ENCODE measurements around the gene TAF4.
"Not testable (repeated sequence)": the region's sequence is repeated elsewhere in the genome, so short reads cannot be mapped to it uniquely, and the experiment has no call there.

TAF4 gene

GRCh38 chr20:62088258-62089127 lies 22.8 kb upstream of the TAF4 start:
- H3K4me3 Mint-ChIP-seq: no peak overlapping the region
- no peaks in the 10 kb centered on the region for H3K4me1 Mint-ChIP-seq (ENCODE audit: low read depth)
- peaks cover 8% of the 10 kb centered on the region for H3K27me3 Mint-ChIP-seq
- no peaks in the 10 kb centered on the region for H3K36me3 Mint-ChIP-seq (ENCODE audit: low read depth)
- H3K27ac Mint-ChIP-seq: no peak overlapping the region
- peaks cover 18% of the 10 kb centered on the region for H3K9me3 Mint-ChIP-seq
- intact Hi-C loops (cut with micrococcal nuclease): no loop called here

DNA sequence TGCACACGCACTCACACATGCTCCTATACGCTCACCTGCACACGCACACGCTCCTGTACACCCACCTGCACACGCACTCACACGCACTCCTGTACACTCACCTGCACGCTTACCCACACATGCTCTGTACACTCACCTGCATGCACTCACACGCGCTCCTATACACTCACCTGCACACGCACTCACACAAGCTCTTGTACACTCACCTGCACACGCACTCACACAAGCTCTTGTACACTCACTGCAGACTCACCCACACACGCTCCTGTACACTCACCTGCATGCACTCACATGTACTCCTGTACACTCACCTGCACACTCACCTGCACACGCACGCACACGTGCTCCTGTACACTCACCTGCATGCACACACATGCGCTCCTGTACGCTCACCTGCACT lies 22.0 kb upstream of the TAF4 start:
- peaks cover 10% of the 10 kb centered on the region for H3K27me3 Mint-ChIP-seq
- no peaks in the 10 kb centered on the region for H3K4me1 Mint-ChIP-seq (ENCODE audit: low read depth)
- H3K4me3 Mint-ChIP-seq: no peak overlapping the region
- H3K9me3 Mint-ChIP-seq: peaks cover 9% of the 10 kb centered on the region
- no peaks in the 10 kb centered on the region for H3K36me3 Mint-ChIP-seq (ENCODE audit: low read depth)
- intact Hi-C loops (cut with micrococcal nuclease): no loop called here
- H3K27ac Mint-ChIP-seq: no peak overlapping the region

DNA sequence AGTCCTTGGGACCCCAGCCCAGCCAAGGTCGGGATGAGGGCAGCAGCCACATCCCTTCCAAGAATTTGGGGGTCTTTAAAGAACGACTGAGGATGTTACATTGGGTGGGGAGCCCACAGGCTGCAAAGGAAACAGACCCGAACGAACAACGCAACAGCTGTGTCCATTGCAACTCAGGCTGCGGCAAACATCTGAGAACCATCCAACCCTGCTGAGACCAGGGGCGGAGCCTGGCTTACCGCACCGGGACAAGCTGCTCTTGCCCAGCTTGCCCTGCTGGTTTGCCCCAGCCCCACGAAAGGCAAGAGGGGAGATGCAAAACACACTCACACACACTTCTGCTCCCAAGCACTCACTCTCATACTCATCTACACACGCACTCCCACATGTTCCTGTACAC lies 21.5 kb upstream of the TAF4 start:
- Mint-ChIP-seq H3K9me3 (peaks cover 7% of the 10 kb centered on the region), H3K36me3 (ENCODE audit: low read depth) (no peaks in the 10 kb centered on the region), H3K4me1 (ENCODE audit: low read depth) (no peaks in the 10 kb centered on the region), H3K27ac (no peak overlapping the region), H3K27me3 (peaks cover 10% of the 10 kb centered on the region), H3K4me3 (no peak overlapping the region)
- intact Hi-C loops (cut with micrococcal nuclease): no loop called here

- Mint-ChIP-seq H3K4me1 (ENCODE audit: low read depth) (no peaks in the 10 kb centered on the region), H3K36me3 (ENCODE audit: low read depth) (no peaks in the 10 kb centered on the region), H3K4me3 (no peak overlapping the region), H3K9me3 (peaks cover 8% of the 10 kb centered on the region), H3K27me3 (peaks cover 10% of the 10 kb centered on the region), H3K27ac (no peak overlapping the region)
- intact Hi-C loops (cut with micrococcal nuclease): no loop called here
These were observed 19.5 kb upstream of the TAF4 start for GRCh38 chr20:62085206-62085605.

DNA sequence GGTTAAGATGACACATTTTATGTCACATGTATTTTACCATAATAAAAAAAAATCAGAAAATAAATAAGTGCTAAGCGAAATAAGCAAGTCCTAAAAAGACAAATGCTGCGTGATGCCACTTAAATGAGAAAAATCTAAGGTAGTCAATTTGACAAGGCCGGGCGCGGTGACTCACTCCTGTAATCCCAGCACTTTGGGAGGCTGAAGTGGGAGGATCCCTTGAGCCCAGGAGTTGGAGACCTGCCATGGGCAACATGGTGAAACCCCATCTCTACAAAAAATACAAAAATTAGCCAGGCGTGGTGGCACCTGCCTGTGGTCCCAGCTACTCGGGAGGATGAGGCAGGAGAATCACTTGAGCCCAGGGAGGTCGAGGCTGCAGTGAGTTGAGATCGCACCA lies 18.5 kb upstream of the TAF4 start:
- H3K4me3 Mint-ChIP-seq; intact Hi-C loops (cut with micrococcal nuclease); H3K36me3 Mint-ChIP-seq (ENCODE audit: low read depth); H3K27ac Mint-ChIP-seq; H3K4me1 Mint-ChIP-seq (ENCODE audit: low read depth): not testable (repeated sequence)
- Mint-ChIP-seq H3K27me3 (peaks cover 12% of the 10 kb centered on the region), H3K9me3 (peaks cover 10% of the 10 kb centered on the region)

- Mint-ChIP-seq H3K9me3 (peaks cover 16% of the 10 kb centered on the region), H3K4me1 (ENCODE audit: low read depth) (no peaks in the 10 kb centered on the region), H3K27me3 (peaks cover 15% of the 10 kb centered on the region), H3K4me3 (no peak overlapping the region), H3K36me3 (ENCODE audit: low read depth) (no peaks in the 10 kb centered on the region), H3K27ac (no peak overlapping the region)
- intact Hi-C loops (cut with micrococcal nuclease): no loop called here
These were observed 17.6 kb upstream of the TAF4 start for GRCh38 chr20:62083312-62083711.

DNA sequence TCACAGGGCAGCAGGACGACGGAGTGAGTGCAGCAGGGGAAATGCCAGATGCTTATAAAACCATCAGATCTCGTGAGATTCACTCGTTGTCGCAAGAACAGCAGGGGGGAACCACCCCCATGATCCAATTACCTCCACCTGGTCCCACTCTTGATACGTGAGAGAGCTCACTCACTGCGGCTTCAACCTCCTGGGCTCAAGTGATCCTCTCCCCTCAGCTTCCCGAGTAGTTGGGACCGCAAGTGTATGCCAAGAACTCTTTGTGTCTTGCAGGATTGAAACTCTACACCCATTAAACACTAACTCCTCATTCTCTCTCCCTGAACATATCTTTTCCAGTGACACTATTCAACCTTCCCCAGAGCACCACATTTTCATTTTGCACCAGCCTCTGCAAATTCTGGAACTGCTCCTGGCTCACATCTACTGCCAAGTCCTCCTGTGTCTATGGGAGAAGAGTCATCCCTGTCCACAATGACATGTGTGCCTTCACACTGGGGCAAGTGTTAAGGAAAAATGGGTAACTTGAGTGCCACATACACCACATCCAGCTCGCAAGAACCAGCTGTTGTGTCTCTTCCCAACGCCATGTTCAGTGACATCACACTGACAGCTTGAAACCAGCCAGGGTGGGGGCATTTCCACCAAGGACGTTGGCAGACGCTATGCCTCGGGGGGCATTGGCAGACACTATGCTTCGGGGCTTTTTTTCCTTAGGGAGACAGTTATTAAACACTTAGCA lies 14.7 kb upstream of the TAF4 start:
- intact Hi-C loops (cut with micrococcal nuclease): no loop called here
- H3K36me3 Mint-ChIP-seq (ENCODE audit: low read depth): peaks cover 6% of the 10 kb centered on the region
- peaks cover 15% of the 10 kb centered on the region for H3K27me3 Mint-ChIP-seq
- no peak overlapping the region for H3K27ac Mint-ChIP-seq
- H3K9me3 Mint-ChIP-seq: peaks cover 39% of the 10 kb centered on the region
- H3K4me3 Mint-ChIP-seq: no peak overlapping the region
- no peaks in the 10 kb centered on the region for H3K4me1 Mint-ChIP-seq (ENCODE audit: low read depth)

GRCh38 chr20:62079166-62079565 lies 13.5 kb upstream of the TAF4 start:
- no peaks in the 10 kb centered on the region for H3K4me1 Mint-ChIP-seq (ENCODE audit: low read depth)
- peaks cover 15% of the 10 kb centered on the region for H3K27me3 Mint-ChIP-seq
- intact Hi-C loops (cut with micrococcal nuclease): no loop called here
- H3K4me3 Mint-ChIP-seq: no peak overlapping the region
- H3K9me3 Mint-ChIP-seq: peaks cover 51% of the 10 kb centered on the region
- H3K27ac Mint-ChIP-seq: no peak overlapping the region
- peaks cover 11% of the 10 kb centered on the region for H3K36me3 Mint-ChIP-seq (ENCODE audit: low read depth)

DNA sequence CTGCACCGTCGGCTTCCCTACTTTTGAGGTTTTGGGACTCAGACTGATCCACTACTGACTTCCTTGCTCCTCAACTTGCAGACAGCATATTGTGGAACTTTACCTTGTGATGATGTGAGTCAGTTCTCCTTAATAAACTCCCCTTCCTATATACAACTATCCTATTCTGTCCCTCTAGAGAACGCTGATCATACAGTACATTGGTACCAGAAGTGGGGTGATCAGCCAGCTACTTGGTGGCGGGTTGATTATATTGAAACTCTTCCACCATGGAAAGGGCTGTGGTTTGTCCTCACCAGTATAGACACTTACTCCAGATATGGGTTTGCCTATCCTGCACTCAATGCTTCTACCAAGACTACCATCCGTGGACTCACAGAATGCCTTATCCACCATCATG lies 7.6 kb upstream of the TAF4 start:
- peaks cover 52% of the 10 kb centered on the region for H3K9me3 Mint-ChIP-seq
- H3K36me3 Mint-ChIP-seq (ENCODE audit: low read depth): peaks cover 11% of the 10 kb centered on the region
- H3K4me1 Mint-ChIP-seq (ENCODE audit: low read depth): no peaks in the 10 kb centered on the region
- peaks cover 22% of the 10 kb centered on the region for H3K27me3 Mint-ChIP-seq
- H3K27ac Mint-ChIP-seq: no peak overlapping the region
- no peak overlapping the region for H3K4me3 Mint-ChIP-seq
- intact Hi-C loops (cut with micrococcal nuclease): no loop called here

- H3K27ac Mint-ChIP-seq; H3K4me3 Mint-ChIP-seq; intact Hi-C loops (cut with micrococcal nuclease): not testable (repeated sequence)
- Mint-ChIP-seq H3K36me3 (ENCODE audit: low read depth) (peaks cover 11% of the 10 kb centered on the region), H3K27me3 (peaks cover 27% of the 10 kb centered on the region), H3K9me3 (peaks cover 41% of the 10 kb centered on the region), H3K4me1 (ENCODE audit: low read depth) (peaks cover 12% of the 10 kb centered on the region)
These were observed 6.2 kb upstream of the TAF4 start for GRCh38 chr20:62071669-62072430.

DNA sequence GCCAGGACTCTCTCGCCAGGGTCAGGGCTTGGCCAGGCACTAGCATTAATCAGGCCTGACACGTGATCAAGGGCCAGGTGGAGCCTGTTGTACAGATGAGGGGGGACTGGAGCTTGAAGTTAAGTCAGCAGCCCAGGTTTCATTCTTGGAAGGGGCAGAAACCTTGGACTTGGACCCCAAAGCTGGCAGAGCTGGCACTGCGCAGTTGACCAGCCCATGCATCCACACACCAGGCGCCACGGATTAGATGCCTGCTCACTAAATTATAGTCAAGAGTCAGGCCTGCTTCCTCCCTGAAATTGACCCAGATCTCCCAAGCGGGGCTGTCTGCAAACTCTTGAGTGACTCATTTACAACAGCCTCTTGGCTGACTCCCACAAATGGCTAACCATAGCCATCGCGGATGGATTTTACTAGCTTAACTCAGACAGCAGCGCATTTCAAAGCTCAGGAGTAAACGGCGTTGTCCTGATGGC lies 4.1 kb upstream of the TAF4 start:
- intact Hi-C loops (cut with micrococcal nuclease): loop anchor here (5.0 to 10.0 kb wide), 2 partner anchors 55 to 68 kb away; no protein-coding TSS in a partner anchor
- H3K4me3 Mint-ChIP-seq: no peak overlapping the region

GRCh38 chr20:62068997-62069396 lies 3.3 kb upstream of the TAF4 start:
- intact Hi-C loops (cut with micrococcal nuclease): loop anchor here (5.0 to 10.0 kb wide), 2 partner anchors 54 to 68 kb away; no protein-coding TSS in a partner anchor
- Mint-ChIP-seq H3K27ac (no peak overlapping the region), H3K27me3 (peaks cover 27% of the 10 kb centered on the region), H3K36me3 (ENCODE audit: low read depth) (peaks cover under 1% of the 10 kb centered on the region), H3K9me3 (peaks cover 15% of the 10 kb centered on the region), H3K4me3 (no peak overlapping the region), H3K4me1 (ENCODE audit: low read depth) (peaks cover 19% of the 10 kb centered on the region)

More for the DNA sequence above, 4.1 kb upstream of the TAF4 start:
- Mint-ChIP-seq H3K4me1 (ENCODE audit: low read depth) (peaks cover 16% of the 10 kb centered on the region), H3K36me3 (ENCODE audit: low read depth) (no peaks in the 10 kb centered on the region), H3K27me3 (peaks cover 27% of the 10 kb centered on the region), H3K9me3 (peaks cover 23% of the 10 kb centered on the region), H3K27ac (no peak overlapping the region)

- peaks cover 2% of the 10 kb centered on the region for H3K9me3 Mint-ChIP-seq
- peaks cover 32% of the 10 kb centered on the region for H3K4me1 Mint-ChIP-seq (ENCODE audit: low read depth)
- intact Hi-C loops (cut with micrococcal nuclease): loop anchor here (5.0 to 10.0 kb wide), 2 partner anchors 53 to 70 kb away; no protein-coding TSS in a partner anchor
- H3K36me3 Mint-ChIP-seq (ENCODE audit: low read depth): peaks cover 13% of the 10 kb centered on the region
- peaks cover 22% of the 10 kb centered on the region for H3K27me3 Mint-ChIP-seq
- H3K4me3 Mint-ChIP-seq: no peak overlapping the region
- H3K27ac Mint-ChIP-seq: peak overlapping the region; percentile 87
These were observed 2.0 kb upstream of the TAF4 start for GRCh38 chr20:62067547-62068260.

All from dendritic cell treated with granulocyte-macrophage colony-stimulating factor and Interleukin-4, amounts not matched to agents 40 ng/mL and 50 ng/mL, for 4 days (primary cell).